A549 (cell line): ENCODE data around the gene PODN. TPM values are rescaled to one million over a fixed set of nuclear protein-coding genes. Genes with fewer than 3 reads are reported as not detected.
A peak's percentile ranks its signal among the peaks of the same experiment; 100 is the strongest.

Experiments
- ATAC-seq, 2 experiments: fragments of 200-7000 bp in 1 of 2; fragments of >200 bp in 1 of 2; cut with Nextera tagmentation in 1 of 2; cut with Tn5 transposase in 1 of 2; 3 replicates each; pipeline versions ENCODE4 v1.8.0 to v1.9.1; 2018 to 2020; ENCODE audit warnings: mild to moderate bottlenecking in 1 of 2, moderate library complexity in 1 of 2
- CTCF ChIA-PET: fragments of 300-600 bp; sonication (Branson Sonifier 250); formaldehyde crosslinking; extraction: SDS; loops from one replicate; lab custom pipeline; 2021; ENCODE audit warnings: antibody characterized with exemption, inconsistent platforms; lab: Yijun Ruan, JAX
- POLR2A ChIA-PET: fragments of 350-600 bp; formaldehyde crosslinking; extraction: SDS; loops from one replicate; lab custom pipeline; 2021; ENCODE audit warnings: antibody characterized with exemption, inconsistent platforms; lab: Yijun Ruan, JAX
- DNase-seq, 2 experiments: peaks; one replicate each; pipeline versions ENCODE4 v3.0.0 to v3.0.0-alpha.2; 2011 to 2016; ENCODE audit warnings: low read depth in 1 of 2, low spot score in 1 of 2
- FAIRE-seq: peaks from 2 replicates; lab custom pipeline; 2011; peaks lifted over from hg19 to GRCh38; lab: Jason Lieb, UNC
- H3K27ac ChIP-seq, 2 experiments: fragments of >200 bp; sonication (Bioruptor Twin); formaldehyde crosslinking; 3 replicates each; pipeline ENCODE4 v1.5.1; 2016 to 2017
- H3K4me1 ChIP-seq: fragments of >200 bp; sonication (Bioruptor Twin); formaldehyde crosslinking; 3 replicates; pipeline ENCODE4 v1.6.1; 2016
- H3K4me2 ChIP-seq: fragments of >200 bp; sonication (Bioruptor Twin); formaldehyde crosslinking; 3 replicates; pipeline ENCODE4 v1.6.1; 2016
- H3K4me3 ChIP-seq: fragments of >200 bp; sonication (Bioruptor Twin); formaldehyde crosslinking; 3 replicates; pipeline ENCODE4 v1.5.1; 2016
- H3K9me3 ChIP-seq: fragments of >200 bp; sonication (Bioruptor Twin); formaldehyde crosslinking; 3 replicates; pipeline ENCODE4 v1.6.1; 2016
- CBX2 ChIP-seq: fragments of 200-600 bp; sonication (generic); IDR thresholded peaks from 2 replicates; pipeline ENCODE4 v1.6.1; 2016; ENCODE audit warnings: low read depth, mild to moderate bottlenecking, borderline replicate concordance
- CEBPB ChIP-seq, 2 experiments: fragments of >200 bp in 1 of 2; sonication (Bioruptor Twin) in 1 of 2; formaldehyde crosslinking in 1 of 2; IDR thresholded peaks; 2 replicates each; pipeline ENCODE4 v1.6.1; 2012 to 2016
- EP300 ChIP-seq, 2 experiments: fragments of >200 bp; sonication (Bioruptor Twin); formaldehyde crosslinking; IDR thresholded peaks; 2 replicates in 1 of 2; 3 replicates in 1 of 2; pipeline ENCODE4 v1.6.1; 2016 to 2017
- ESRRA ChIP-seq: fragments of 150-350 bp; IDR thresholded peaks from 2 replicates; pipeline ENCODE4 v1.6.1; 2014; ENCODE audit warnings: mild to moderate bottlenecking, low read length, borderline replicate concordance
- GATA3 ChIP-seq: IDR thresholded peaks from 2 replicates; pipeline ENCODE4 v1.6.1; 2012; ENCODE audit warnings: borderline replicate concordance
- HEYL ChIP-seq: fragments of 250-450 bp; sonication (Bioruptor Pico); IDR thresholded peaks from 2 replicates; pipeline ENCODE4 v1.8.0; 2021; ENCODE audit warnings: mild to moderate bottlenecking, moderate library complexity
- HMGXB4 ChIP-seq: fragments of 250-450 bp; sonication (Bioruptor Pico); IDR thresholded peaks from 2 replicates; pipeline ENCODE4 v1.5.0; 2021; ENCODE audit warnings: mild to moderate bottlenecking, moderate library complexity, borderline replicate concordance
- HOXA7 ChIP-seq: fragments of 250-450 bp; sonication (Bioruptor Pico); IDR thresholded peaks from 2 replicates; pipeline ENCODE4 v1.5.0; 2020; ENCODE audit warnings: mild to moderate bottlenecking, moderate library complexity
- HOXB13 ChIP-seq: fragments of 250-450 bp; sonication (Bioruptor Pico); IDR thresholded peaks from 2 replicates; pipeline ENCODE4 v1.5.0; 2020; ENCODE audit warnings: low read depth, mild to moderate bottlenecking, moderate library complexity
- KDM1A ChIP-seq: fragments of 200-600 bp; sonication (generic); IDR thresholded peaks from 2 replicates; pipeline ENCODE4 v1.6.1; 2016; ENCODE audit warnings: low read depth, mild to moderate bottlenecking
- KDM5A ChIP-seq: fragments of 200-600 bp; sonication (generic); IDR thresholded peaks from 2 replicates; pipeline ENCODE4 v1.6.1; 2016; ENCODE audit warnings: antibody characterized with exemption, mild to moderate bottlenecking
- MAFK ChIP-seq: fragments of 450-650 bp; IDR thresholded peaks from 2 replicates; pipeline ENCODE4 v1.6.1; 2014; ENCODE audit not compliant: partially characterized antibody
- MYC ChIP-seq: IDR thresholded peaks from 2 replicates; pipeline ENCODE4 v1.6.1; 2012; ENCODE audit warnings: mild to moderate bottlenecking, inconsistent platforms, low read length, improper control_type of control experiment, borderline replicate concordance
- NFE2L2 ChIP-seq: fragments of 150-350 bp; conservative IDR thresholded peaks from 2 replicates; pipeline ENCODE4 v1.6.1; 2014; ENCODE audit warnings: low read length
- NPAS2 ChIP-seq: fragments of 250-450 bp; sonication (Bioruptor Pico); IDR thresholded peaks from 2 replicates; pipeline ENCODE4 v1.8.0; 2022; ENCODE audit warnings: mild to moderate bottlenecking, moderate library complexity, borderline replicate concordance
- PHF8 ChIP-seq: fragments of 200-600 bp; sonication (generic); IDR thresholded peaks from 2 replicates; pipeline ENCODE4 v1.6.1; 2016; ENCODE audit warnings: low read depth, mild to moderate bottlenecking, antibody characterized with exemption, moderate library complexity, borderline replicate concordance
- POLR2AphosphoS2 ChIP-seq: conservative IDR thresholded peaks from 2 replicates; pipeline ENCODE4 v1.6.1; 2012; ENCODE audit warnings: low read length, improper control_type of control experiment, inconsistent platforms
- RAD21 ChIP-seq, 2 experiments: fragments of >200 bp in 1 of 2; sonication (Bioruptor Twin) in 1 of 2; formaldehyde crosslinking in 1 of 2; IDR thresholded peaks in 1 of 2; conservative IDR thresholded peaks in 1 of 2; 2 replicates in 1 of 2; 3 replicates in 1 of 2; pipeline ENCODE4 v1.6.1; 2012 to 2018; ENCODE audit warnings: inconsistent platforms in 1 of 2
- RARB ChIP-seq: fragments of 250-450 bp; sonication (Bioruptor Pico); IDR thresholded peaks from 2 replicates; pipeline ENCODE4 v1.8.0; 2021; ENCODE audit warnings: mild to moderate bottlenecking, moderate library complexity
- RCOR1 ChIP-seq: fragments of 150-350 bp; IDR thresholded peaks from 2 replicates; pipeline ENCODE4 v1.6.1; 2014; ENCODE audit warnings: antibody characterized with exemption, low read length, low read depth
- RFX5 ChIP-seq: fragments of 450-650 bp; IDR thresholded peaks from 2 replicates; pipeline ENCODE4 v1.7.1; 2014; ENCODE audit warnings: antibody characterized with exemption, mild to moderate bottlenecking, moderate library complexity
- RNF2 ChIP-seq: fragments of 200-600 bp; sonication (generic); IDR thresholded peaks from 2 replicates; pipeline ENCODE4 v1.6.1; 2016; ENCODE audit warnings: low read depth, mild to moderate bottlenecking, antibody characterized with exemption, moderate library complexity, borderline replicate concordance
- ZC3H11A ChIP-seq: fragments of 450-650 bp; IDR thresholded peaks from 2 replicates; pipeline ENCODE4 v1.6.1; 2014; ENCODE audit warnings: antibody characterized with exemption, mild to moderate bottlenecking
- ZNF302 ChIP-seq: fragments of 250-450 bp; sonication (Bioruptor Pico); IDR thresholded peaks from 2 replicates; pipeline ENCODE4 v1.9.0; 2021; ENCODE audit warnings: inconsistent platforms, mild to moderate bottlenecking, moderate library complexity
- ZSCAN20 ChIP-seq: fragments of 250-450 bp; sonication (Bioruptor Pico); IDR thresholded peaks from 2 replicates; pipeline ENCODE4 v1.8.0; 2022; ENCODE audit warnings: mild to moderate bottlenecking, moderate library complexity
- WGBS: methylation state at CpG from one replicate; pipeline ENCODE4 v1.1.6; 2017; ENCODE audit errors: missing lambda C conversion rate; 5-methylcytosine and 5-hydroxymethylcytosine counted together
- polyA plus RNA-seq, 4 experiments: library from polyadenylated mRNA; depleted of rRNA in 3 of 4; stranded (reverse); fragments of >200 nt; fragmentation: RNase III in 1 of 4; extraction: RNeasy Plus Mini Kit Qiagen cat#74134 plus additional on column Dnase treatment in 1 of 4; gene quantifications; 2 replicates in 3 of 4; 3 replicates in 1 of 4; pipeline ENCODE4 v1.2.3, GENCODE V29; 2011 to 2017
- TF ChIP-seq, protein P1 (sequence below): fragments of >200 bp; sonication (Bioruptor Twin); formaldehyde crosslinking; IDR thresholded peaks from 3 replicates; pipeline ENCODE4 v1.5.1; 2016
- TF ChIP-seq, protein P2 (sequence below): fragments of 250-450 bp; sonication (Bioruptor Pico); IDR thresholded peaks from 2 replicates; pipeline ENCODE4 v1.5.0; 2020; ENCODE audit warnings: low read depth, mild to moderate bottlenecking, moderate library complexity

The PODN gene
- polyA plus RNA-seq, 2 of the 4 experiments (the other 2 are of a cell fraction), result 0.05 TPM; not detected in 1

DNA sequence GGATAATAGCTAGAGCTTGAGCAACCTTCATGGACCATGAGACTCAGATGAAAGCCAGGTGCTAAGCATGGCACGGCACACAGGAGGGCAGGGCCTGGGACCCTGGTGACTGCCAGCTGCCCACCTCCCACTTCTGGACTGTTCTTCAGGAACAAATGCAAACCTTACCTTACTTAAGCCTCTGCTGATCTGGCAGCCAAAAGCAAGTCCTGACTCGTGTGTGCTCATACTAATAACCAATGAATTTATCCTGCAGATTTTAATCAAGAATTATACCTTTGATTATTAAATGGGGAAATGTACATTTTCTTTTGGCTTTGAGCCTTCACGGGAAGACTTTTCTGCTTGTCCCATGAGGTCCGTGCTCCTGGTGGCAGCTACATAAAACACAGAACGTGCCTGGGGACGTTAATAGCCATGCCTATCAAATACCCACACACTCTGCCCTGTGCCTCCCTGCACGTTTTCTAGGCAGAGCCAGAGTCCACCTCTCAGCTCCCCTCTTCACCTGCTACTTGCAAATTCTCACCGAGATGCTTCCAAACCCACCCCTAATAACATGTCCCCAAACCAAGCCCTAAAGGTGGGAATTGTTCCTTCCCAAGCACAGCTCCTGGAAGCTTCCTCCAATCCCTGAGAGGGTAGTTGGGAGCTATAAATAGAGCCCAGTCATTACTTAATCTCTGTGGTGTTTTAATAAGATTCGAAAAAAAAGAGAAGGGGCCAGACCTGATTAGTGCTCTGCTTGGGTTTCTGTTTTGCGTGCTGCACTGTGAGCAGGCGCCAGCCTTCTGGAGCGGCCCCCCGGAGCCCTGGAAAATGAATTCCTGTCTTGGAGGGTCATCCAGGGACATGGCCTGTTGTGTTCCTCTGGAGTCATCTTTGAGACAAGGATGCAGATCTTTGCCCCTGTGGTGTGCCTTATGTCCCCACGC is 46.9 kb downstream of the PODN start:
- DNase-seq (no peak), FAIRE-seq (no peak), ATAC-seq (no peak)
- Histone ChIP-seq H3K4me3 (no peak overlapping the region), H3K27ac (peak overlapping the region; percentile 81 to 86), H3K9me3 (peaks cover 8% of the 10 kb centered on the region), H3K4me2 (peak overlapping the region; percentile 72; the same call in 2 of the 3 replicates), H3K4me1 (peaks cover 52% of the 10 kb centered on the region)
- POLR2A ChIA-PET, result no interaction called here
- 82% methylated on average over 14 of the region's 14 CpGs for WGBS
- CTCF ChIA-PET, result interaction anchor here (0.7 to 1.2 kb wide), 2 partner anchors 68 to 188 kb away, joined by 3 read pairs; partner anchors contain the start of gene ECHDC2
- no peak for TF ChIP-seq RCOR1
- TF ChIP-seq RAD21 (conservative IDR thresholded peaks at IDR 0.05 in 1 of 2, IDR thresholded peaks at IDR 0.05 in 1 of 2), result no peak
- TF ChIP-seq POLR2AphosphoS2, result no peak
- TF ChIP-seq HEYL (CRISPR knock-in tag), result no peak
- TF ChIP-seq, protein P1, sequence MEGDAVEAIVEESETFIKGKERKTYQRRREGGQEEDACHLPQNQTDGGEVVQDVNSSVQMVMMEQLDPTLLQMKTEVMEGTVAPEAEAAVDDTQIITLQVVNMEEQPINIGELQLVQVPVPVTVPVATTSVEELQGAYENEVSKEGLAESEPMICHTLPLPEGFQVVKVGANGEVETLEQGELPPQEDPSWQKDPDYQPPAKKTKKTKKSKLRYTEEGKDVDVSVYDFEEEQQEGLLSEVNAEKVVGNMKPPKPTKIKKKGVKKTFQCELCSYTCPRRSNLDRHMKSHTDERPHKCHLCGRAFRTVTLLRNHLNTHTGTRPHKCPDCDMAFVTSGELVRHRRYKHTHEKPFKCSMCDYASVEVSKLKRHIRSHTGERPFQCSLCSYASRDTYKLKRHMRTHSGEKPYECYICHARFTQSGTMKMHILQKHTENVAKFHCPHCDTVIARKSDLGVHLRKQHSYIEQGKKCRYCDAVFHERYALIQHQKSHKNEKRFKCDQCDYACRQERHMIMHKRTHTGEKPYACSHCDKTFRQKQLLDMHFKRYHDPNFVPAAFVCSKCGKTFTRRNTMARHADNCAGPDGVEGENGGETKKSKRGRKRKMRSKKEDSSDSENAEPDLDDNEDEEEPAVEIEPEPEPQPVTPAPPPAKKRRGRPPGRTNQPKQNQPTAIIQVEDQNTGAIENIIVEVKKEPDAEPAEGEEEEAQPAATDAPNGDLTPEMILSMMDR, result no peak
- no peak for TF ChIP-seq ZNF302 (CRISPR knock-in tag)
- no peak for TF ChIP-seq MAFK
- TF ChIP-seq CEBPB (IDR thresholded peaks at IDR 0.05), result no peak
- no peak for TF ChIP-seq ZSCAN20
- TF ChIP-seq GATA3, result no peak
- TF ChIP-seq HOXA7 (CRISPR knock-in tag), result no peak
- no peak for TF ChIP-seq NFE2L2
- TF ChIP-seq RNF2, result no peak
- TF ChIP-seq, all 56 proteins: peak for 0

DNA sequence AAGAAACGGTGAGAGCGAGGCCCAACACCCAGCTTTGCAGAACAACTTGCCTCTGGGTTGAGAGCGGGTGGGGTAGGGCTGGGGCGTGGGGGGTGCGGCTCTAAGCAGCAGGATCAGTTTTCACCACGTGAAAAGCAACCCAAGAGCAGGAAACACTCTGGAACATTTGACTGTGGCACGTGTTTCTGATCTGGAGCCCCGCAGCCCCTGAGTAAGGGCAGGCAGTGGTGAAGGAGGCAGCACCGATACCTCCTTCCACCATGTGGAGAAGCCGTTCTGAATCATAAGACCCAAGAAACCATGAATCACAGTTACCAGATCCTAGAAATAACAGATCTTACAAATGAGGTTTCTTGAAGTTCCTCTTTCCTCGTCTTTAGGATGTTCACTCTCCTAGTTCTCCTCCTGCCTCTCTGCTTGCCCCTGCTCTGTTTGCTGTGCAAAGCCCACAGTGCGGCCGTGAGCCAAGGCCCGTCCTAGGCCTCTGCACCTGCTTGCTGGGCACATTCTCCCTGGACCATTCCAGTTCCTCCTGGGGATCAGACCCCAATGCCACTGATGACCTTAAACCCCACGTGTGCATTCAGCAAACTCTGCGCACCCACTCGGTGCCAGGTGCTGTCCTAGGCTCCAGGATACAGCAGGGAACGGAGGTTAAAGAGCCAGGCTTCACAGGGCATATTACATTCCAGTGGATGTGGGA is 48.5 kb downstream of the PODN start:
- WGBS, result 81% methylated on average over 10 of the region's 18 CpGs
- peaks cover 58% of the 10 kb centered on the region for H3K4me1 ChIP-seq
- peaks cover 8% of the 10 kb centered on the region for H3K9me3 ChIP-seq
- DNase-seq, result no peak
- ATAC-seq, result no peak
- FAIRE-seq, result no peak
- peak overlapping the region; percentile 81 to 86; a peak in 5 of 6 replicates for H3K27ac ChIP-seq
- no peak overlapping the region; the same call in 2 of the 3 replicates for H3K4me2 ChIP-seq
- CTCF ChIA-PET, result no interaction called here
- H3K4me3 ChIP-seq, result no peak overlapping the region
- no peak for TF ChIP-seq RCOR1
- TF ChIP-seq, protein P2, sequence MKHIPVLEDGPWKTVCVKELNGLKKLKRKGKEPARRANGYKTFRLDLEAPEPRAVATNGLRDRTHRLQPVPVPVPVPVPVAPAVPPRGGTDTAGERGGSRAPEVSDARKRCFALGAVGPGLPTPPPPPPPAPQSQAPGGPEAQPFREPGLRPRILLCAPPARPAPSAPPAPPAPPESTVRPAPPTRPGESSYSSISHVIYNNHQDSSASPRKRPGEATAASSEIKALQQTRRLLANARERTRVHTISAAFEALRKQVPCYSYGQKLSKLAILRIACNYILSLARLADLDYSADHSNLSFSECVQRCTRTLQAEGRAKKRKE, result no peak
- TF ChIP-seq NPAS2 (CRISPR knock-in tag), result no peak
- no peak for TF ChIP-seq HMGXB4 (CRISPR knock-in tag)
- no peak for TF ChIP-seq ZSCAN20
- no peak for TF ChIP-seq HOXB13 (CRISPR knock-in tag)
- no peak for TF ChIP-seq KDM5A
- no peak for TF ChIP-seq PHF8
- no peak for TF ChIP-seq MYC
- TF ChIP-seq KDM1A, result no peak
- TF ChIP-seq POLR2AphosphoS2, result no peak
- TF ChIP-seq ESRRA, result no peak
- TF ChIP-seq HOXA7 (CRISPR knock-in tag), result no peak
- TF ChIP-seq ZC3H11A, result no peak
- TF ChIP-seq CBX2, result no peak
- TF ChIP-seq RFX5, result no peak
- no peak for TF ChIP-seq RARB (CRISPR knock-in tag)
- TF ChIP-seq ZNF302 (CRISPR knock-in tag), result no peak
- TF ChIP-seq EP300 (IDR thresholded peaks at IDR 0.05), result no peak
- POLR2A ChIA-PET, result no interaction called here
